ENCODE data around the gene SYT13.

DNA sequence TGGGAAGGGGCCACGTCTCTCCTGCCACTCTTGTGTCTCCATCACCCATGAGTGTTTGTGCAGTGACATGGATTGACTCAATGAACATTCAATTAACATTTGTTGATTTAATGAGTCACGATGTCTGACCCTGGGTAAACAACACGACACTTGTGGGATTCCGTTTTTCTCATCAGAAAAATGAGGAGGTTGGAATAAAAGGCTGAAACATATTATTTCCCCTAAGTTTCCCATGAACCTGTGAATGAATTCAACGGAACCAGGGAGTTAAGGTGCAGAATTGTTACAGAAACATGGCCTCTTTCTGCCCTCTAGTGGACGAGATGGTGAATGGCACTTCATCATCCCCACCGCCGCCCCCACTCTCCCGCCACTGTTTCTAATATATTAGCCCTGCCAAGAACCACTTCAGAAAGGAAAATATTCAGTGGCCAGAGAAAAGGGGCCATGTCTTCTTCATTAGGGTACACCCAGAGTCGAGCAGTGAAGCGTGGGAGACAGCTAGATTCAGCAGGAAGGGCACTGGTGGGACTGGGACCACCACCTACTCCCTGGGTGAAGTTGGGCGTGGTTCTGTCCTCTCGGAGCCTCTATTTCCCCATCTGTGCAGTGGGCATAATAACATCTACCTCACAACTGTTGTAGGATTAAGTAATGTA is 46.3 kb upstream of the SYT13 start:
- TF ChIP-seq, protein P1, sequence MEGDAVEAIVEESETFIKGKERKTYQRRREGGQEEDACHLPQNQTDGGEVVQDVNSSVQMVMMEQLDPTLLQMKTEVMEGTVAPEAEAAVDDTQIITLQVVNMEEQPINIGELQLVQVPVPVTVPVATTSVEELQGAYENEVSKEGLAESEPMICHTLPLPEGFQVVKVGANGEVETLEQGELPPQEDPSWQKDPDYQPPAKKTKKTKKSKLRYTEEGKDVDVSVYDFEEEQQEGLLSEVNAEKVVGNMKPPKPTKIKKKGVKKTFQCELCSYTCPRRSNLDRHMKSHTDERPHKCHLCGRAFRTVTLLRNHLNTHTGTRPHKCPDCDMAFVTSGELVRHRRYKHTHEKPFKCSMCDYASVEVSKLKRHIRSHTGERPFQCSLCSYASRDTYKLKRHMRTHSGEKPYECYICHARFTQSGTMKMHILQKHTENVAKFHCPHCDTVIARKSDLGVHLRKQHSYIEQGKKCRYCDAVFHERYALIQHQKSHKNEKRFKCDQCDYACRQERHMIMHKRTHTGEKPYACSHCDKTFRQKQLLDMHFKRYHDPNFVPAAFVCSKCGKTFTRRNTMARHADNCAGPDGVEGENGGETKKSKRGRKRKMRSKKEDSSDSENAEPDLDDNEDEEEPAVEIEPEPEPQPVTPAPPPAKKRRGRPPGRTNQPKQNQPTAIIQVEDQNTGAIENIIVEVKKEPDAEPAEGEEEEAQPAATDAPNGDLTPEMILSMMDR (IDR thresholded peaks at IDR 0.05; ENCODE audit: insufficient read depth, low read depth, low read length), result peak; percentile 33
- no peak for TF ChIP-seq EZH2 (IDR thresholded peaks at IDR 0.05; ENCODE audit: insufficient read depth, low read length)

All from astrocyte (in vitro differentiated cells and primary cell).